GM19035 (cell line): Measurements from ENCODE around the gene CELA3B.
"Not testable (repeated sequence)": the region's sequence is repeated elsewhere in the genome, so short reads cannot be mapped to it uniquely, and the experiment has no call there.

ENCODE experiments used
- ATAC-seq: cut with Tn5 transposase; IDR thresholded peaks from one replicate; pipeline ENCODE4 v1.9.1; 2021; ENCODE audit not compliant: unreplicated experiment

CELA3B gene

DNA sequence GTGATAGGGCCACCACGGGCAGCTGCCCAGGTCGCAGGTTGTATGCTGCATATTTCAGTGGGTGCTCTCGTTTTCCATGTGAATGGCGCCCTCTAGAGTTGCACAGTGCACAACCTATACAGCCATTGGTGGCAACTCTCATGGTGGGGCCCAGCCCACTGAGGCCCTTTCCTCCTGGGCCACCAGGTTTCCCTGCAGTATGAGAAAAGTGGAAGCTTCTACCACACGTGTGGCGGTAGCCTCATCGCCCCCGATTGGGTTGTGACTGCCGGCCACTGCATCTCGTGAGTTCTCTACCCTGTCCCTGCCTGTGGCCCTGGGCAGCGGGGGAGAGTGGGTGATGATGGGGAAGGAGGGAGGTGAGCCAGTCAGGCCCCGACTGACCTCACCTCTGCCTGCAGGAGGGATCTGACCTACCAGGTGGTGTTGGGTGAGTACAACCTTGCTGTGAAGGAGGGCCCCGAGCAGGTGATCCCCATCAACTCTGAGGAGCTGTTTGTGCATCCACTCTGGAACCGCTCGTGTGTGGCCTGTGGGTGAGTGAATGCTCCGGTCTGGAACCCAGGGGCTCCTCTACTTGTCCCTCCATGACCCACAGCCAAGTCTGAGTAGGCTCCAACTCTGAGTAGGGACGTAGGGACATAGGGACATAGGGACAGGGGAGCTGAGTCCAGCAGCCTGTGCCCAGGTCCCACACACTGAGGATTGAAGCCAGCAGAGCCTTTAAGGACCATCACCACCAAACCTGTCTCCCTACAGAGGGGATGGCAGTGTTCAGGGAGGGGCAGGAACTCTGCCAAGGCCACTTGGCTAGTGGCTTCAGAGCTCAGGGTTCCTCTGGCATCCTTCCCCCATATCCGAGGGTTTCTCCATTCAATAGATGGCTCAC, 28.7 kb downstream of the CELA3B start:
- not testable (repeated sequence) for ATAC-seq

DNA sequence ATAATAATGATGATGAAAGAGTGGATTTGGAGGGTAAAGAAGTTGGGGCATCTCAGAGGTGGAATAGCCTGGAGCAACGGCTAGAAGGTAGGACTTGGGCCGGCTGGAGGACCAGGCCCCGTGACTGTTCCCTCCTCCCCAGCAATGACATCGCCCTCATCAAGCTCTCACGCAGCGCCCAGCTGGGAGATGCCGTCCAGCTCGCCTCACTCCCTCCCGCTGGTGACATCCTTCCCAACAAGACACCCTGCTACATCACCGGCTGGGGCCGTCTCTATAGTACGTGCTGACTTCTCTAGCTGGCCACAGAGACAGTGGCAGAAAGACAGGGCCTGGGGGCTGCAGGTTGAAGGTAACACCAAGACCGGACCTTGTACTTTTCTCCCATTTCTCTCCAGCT, 29.9 kb downstream of the CELA3B start:
- ATAC-seq, result not testable (repeated sequence)

DNA sequence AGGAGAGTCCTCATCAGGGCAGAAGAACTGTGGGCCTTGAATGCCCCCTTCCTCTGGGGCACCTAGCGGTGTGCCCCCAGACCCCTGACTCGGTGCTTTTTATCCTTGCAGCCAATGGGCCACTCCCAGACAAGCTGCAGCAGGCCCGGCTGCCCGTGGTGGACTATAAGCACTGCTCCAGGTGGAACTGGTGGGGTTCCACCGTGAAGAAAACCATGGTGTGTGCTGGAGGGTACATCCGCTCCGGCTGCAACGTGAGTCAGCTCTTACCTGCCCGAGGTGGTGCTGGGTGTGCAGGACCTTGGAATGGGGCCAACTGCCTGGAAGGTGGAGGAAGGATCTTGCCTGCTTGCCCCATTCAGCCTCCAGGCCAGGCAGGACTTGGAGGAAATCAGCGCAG, 30.4 kb downstream of the CELA3B start:
- ATAC-seq, result not testable (repeated sequence)

DNA sequence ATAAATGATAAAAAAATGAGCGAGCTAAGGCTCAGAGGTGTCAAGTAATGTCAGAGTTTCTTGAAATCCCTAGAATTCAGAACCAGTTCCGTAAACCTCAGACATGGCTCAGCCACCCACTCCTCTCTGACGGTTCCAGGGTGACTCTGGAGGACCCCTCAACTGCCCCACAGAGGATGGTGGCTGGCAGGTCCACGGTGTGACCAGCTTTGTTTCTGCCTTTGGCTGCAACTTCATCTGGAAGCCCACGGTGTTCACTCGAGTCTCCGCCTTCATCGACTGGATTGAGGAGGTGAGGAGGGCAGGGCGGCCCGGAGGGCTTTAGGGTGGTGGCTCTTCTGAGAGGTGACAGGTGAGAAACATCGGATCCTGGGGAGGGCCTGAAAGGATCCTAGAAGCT, 32.7 kb downstream of the CELA3B start:
- not testable (repeated sequence) for ATAC-seq

DNA sequence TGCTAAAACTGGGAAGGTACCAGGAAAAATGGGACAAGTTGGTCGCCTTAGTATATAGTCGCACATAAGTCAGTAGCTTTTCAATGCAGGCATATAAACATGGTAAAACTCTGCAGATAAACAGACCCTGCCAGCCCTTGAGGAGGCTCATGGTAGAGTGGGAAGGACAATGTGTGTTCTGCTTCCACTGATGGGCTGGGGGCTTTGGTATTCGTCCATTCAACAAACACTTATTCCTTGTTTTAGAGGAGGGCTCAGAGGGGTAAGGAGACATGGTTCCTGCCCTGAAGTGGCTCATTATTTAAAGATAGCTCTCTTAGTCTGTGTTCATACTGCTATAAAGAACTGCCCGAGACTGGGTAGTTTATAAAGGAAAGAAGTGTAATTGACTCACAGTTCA, 35.9 kb downstream of the CELA3B start:
- not testable (repeated sequence) for ATAC-seq

DNA sequence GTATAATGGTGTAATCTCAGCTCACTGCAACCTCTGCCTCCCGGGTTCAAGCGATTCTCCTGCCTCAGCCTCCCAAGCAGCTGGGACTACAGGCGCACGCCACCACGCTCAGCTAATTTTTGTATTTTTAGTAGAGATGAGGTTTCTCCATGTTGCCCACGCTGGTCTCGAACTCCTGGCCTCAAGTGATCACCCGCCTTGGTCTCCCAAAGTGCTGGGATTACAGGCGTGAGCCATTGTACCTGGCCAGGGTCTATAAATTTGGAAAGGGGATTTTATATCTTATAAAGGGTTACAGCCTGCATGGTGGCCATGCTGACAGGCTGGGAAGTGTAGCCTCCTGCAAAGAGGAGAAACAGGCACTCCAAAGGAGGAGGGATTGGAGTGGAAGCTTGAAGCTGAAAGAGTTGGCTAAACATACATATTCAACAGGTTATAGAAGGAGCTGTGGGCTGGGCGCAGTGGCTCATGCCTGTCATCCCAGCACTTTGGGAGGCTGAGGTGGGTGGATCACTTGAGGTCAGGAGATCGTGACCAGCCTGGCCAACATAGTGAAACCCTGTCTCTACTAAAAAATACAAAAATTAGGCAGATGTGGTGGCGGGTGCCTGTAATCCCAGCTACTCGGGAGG, 37.9 kb downstream of the CELA3B start:
- not testable (repeated sequence) for ATAC-seq

DNA sequence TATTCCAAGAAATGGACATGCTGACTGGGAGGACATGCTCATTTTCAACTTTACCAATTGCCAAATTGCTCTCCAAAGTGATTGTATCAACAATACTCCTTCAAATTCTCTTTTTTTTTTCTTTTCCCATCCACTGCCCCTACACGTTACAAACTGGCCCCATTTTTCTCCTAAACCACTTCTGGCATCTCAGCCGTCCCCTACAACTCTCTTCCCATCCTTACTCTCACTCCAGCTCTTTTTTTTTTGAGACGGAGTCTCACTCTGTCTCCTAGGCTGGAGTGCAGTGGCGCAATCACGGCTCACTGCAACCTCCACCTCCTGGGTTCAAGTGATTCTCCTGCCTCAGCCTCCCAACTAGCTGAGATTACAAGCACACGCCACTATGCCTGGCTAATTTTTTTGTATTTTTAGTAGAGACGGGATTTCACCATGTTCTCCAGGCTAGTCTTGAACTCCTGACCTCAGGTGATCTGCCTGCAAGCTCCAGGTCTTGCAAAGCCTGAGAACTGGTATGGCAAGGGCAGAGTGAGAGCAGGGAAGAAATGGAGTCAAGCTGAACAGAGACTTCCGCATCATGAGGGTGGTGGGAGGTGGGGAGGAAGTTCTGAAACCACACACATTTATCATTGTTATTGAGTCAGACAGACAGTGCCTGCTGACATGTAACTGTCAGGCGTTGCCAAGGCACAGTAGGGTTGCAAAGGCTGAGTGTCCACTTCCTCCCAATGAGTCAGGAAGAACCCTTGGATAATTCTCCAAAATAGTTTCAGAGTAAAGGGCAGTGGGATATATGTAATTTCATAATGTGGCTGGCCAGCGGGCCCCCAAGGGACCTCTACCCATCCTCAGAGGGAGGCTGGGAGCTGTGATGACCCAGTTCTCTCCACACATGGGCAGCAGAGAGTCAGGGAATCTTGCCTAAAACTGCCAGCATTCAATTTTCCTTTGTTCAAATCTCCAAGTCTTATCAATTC, 42.0 kb downstream of the CELA3B start:
- ATAC-seq, result peak; percentile 71

DNA sequence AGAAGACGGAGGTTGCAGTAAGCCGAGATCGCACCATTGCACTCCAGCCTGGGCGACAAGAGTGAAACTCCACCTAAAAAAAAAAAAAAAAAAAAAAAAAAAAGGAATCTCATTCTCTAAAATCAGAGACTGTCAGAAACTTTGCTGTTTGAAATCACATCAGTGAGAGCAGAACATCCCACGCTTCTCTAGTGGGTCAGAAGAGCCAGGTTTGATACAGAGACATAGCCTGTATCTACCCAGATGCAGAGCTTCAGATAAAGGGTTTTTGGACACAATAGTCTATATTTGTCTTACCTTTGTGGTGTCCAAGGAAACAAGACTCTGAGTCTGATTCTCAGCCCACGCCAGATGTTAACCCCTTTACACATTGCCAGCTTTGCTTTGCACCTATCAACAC, 44.2 kb downstream of the CELA3B start:
- no peak for ATAC-seq

DNA sequence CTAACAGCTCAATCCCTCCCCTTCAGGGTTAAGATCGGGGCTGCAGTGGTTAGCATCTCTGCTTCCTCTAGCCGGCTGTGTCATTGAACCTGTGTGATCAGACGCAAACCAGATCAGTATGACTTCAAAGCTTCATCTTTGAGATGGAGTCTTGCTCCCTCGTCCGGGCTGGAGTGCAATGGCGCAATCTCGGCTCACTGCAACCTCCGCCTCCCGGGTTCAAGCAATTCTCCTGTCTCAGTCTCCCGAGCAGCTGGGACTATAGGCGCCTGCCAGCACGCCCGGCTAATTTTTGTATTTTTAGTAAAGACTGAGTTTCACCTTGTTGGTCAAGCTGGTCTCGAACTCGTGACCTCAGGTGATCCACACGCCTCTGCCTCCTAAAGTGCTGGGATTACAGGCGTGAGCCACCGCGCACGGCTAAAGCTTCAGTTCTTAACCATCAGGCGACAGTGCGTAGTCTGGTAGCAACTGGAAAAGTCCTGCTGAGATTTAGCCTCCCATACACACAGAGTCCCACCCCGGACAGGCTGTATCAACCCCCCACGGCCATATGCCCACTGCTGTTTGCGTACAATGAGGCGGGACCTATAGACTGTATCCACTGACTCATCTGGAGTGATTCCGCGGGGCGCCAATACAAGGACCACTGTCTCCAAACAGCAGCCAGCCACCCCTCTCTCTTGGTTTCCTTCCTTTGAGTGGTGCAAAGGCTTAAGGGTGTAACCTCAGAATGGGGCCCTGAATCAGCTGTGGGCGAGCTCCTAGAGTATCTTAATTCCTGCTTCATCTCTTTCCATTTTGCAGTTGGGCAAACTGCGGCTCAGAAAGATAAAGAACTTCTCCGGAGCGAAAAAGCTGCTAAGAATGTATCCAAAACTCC, 47.9 kb downstream of the CELA3B start:
- peak; percentile 36 for ATAC-seq

DNA sequence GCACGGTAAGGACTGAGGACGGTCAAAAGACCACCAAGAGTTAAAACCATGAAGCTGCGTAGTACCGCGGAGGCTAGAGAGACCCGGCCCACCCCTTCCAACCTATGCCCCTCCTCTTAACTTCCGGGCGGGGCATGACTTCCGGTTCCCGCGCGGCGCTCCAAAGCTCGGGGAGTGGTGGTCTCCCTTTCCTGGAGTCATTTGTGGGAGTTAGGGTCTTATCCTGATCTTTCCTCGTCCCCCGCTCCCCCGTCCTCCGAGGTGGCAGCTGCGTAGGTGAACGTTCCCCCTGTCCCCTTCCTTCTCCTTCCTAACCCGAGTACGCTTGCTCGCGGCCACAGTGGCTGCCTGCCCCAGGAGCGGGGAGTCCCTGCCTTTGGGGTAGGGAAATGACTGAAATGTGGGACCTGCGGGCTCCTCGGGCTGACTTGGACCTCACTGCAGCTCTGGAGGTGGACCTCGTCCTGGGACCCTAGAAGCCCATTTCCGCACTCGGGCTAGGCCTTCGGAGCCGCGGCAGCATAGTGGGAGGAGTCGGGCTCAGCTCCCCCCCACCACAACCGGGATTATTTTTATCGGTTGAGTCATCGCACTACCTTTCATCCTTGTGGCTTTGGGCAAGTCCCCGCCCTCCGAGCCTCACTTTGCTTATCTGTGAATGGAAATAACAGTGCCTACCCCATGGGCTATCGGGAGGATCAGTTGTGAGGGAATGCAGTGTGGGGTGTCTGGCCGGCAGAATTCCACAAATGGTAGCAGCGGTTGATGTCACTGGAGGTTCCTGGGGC, 48.7 kb downstream of the CELA3B start:
- peak; percentile 76 for ATAC-seq

DNA sequence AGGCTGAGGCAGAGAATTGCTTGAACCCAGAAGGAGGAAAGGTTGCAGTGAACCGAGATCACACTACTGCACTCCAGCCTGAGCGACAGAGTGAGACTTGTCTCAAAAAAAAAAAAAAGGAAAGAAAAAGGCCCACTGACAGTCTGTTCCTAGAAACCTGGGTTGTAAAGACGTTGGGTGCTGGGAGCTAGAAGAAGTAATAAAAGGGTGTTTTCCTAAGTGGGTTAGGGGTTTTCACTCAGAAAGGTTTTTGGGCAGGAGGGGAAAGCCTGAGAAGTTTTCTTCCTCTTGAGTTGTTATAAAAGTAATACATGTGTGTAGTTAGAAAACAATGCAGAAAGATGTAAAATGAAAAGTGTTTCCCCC, 50.1 kb downstream of the CELA3B start:
- ATAC-seq, result no peak

DNA sequence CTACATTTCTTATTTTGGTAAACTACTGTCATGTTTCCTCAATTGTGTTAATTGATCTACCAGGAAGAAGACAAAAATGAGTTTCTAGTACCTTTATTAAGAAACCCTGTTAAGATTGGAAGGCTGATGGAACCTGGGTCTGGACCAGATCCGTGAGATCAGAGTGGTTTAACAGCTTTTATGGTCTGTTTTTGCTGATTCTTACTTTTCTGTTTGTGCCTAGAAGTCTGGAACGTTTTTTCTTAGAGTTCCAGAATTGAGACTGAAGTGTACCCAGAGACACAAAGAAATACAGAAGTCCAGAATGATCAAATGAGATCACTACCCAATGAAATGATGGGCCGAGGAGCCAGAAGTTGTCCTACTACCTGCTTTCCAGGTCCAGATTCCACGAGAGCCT, 53.2 kb downstream of the CELA3B start:
- ATAC-seq, result no peak

DNA sequence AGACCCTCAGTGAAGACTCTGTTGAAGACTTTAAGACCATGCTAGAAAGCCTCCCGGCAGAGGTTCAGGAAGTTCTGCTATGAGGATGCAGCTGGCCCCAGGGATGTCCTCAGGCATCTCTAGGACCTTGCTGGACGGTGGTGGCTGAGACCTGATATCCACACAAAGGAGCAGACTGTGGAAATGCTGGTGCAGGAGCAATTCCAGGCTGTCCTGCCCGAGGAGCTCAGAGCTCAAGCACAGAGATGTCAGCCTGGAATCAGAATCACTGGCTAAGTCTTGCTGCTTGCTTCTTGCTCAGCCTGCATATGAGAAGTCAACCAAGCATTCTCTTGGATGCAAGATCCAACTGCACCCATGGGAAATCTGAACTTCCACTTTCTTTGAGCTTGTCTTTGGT, 53.7 kb downstream of the CELA3B start:
- no peak for ATAC-seq

DNA sequence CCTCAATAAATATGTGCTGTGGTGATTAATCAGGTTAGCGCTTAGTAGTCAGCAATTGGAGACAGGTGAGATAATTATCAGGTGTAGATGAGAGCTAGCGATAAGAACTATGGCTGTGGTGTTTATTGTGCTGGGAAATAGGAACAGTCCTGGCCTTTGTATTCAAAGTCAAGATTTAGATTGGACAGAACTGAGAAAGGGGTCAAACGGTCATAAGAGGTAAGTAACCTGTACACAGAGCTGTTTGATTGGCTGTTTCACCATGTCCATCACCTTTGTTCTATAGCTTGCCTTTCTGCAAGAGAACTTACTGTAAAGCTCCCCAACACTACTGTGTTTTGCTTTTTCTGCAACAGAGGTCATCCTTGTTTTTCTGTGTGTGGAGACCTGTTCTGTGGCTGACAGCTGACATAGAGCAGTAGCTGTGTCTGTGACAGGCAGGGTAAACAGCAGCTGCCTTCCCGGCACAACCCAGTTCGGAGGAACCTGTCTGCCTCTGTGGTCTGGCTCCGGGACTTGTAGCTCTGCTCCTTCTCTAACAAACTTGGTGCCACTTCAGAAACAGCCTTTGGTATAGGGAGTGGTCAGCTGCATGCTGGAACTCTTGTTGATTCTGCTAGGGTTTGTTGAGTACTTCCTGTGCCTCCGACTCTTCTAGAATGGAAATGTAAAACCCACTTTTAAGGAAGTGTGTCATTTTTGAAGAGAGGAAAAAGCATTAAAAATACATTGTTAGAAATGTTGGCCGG, 54.6 kb downstream of the CELA3B start:
- no peak for ATAC-seq

DNA sequence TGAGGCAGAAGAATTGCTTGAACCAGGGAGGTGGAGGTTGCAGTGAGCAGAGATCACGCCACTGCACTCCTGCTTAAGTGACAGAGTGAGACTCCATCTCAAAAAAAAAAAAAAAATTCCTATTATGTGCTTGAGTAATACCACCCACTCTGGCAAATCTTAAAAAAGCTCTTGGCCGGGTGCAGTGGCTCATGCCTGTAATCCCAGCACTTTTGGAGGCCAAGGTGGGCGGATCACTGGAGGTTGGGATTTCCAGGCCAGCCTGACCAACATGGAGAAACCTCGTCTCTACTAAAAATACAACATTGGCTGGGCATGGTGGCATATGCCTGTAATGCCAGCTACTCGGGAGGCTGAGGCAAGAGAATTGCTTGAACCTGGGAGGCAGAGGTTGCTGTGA, 58.0 kb downstream of the CELA3B start:
- not testable (repeated sequence) for ATAC-seq

DNA sequence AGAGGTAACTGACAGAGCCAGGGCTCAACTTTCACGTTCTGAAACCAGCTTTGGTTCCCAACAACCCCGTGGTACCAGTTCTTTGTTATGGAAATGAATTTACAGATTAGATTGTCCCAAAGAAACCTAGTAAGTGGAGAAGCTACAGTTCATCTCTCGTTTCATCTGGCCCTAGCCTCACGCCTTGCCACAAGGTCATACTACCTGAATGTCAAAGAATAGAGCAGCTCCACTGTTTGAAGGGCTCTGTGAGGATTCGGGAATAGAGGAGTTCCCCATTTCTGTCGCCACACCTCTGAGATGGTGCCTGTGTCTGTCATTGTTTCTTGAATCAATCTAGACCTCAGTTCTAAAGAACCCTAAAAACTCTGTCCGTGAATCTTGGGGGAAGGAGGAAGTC, 60.7 kb downstream of the CELA3B start:
- no peak for ATAC-seq

DNA sequence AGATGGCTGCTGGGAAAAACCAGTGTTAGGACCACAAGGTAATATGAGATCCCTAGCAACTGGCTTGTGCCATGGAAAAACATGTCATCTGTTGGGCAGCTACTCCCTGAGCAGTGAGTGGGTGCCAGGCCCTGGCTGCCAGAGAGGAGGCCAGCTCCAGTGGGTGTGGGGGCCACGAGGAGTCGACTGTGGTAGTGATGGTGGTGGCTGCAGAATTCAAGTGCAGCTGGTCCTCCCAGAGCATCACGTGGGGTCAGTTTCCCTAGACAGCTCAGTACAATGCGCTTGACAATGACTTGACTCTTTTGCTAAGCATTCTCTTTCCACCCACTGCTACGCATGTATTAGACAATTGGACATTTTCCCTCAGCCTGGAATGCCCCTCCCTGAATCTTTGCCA, 61.2 kb downstream of the CELA3B start:
- no peak for ATAC-seq
